ENCODE data around the gene ERCC4. TPM values are rescaled to one million over a fixed set of nuclear protein-coding genes. Genes with fewer than 3 reads are reported as not detected.
"Not testable (repeated sequence)": the region's sequence is repeated elsewhere in the genome, so short reads cannot be mapped to it uniquely, and the experiment has no call there.

Gene ERCC4
- total RNA-seq, 1 experiment from 2014 or later: 7.1 TPM

DNA sequence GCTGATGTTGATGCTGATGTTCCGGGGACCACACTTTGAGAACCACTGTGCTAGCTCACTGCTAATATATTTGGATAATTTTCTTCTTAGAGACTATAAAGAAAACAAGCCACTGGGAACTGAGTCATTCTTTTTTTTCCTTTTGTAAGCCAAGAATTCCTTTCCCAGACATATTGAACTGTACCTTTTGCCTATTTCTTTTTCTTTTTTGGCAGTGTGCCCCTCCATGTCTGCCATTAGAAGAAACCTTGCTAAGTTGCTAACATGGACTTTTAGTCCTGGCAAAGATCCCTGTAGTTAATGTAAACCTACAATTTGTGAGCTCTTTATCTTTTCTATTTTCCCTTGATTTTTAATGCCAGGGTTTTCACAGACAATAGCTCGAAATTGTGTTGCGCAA, 17.3 kb upstream of the ERCC4 start:
- Histone ChIP-seq H3K9me3 (no peaks in the 10 kb centered on the region), H3K27me3 (replicated peaks; ENCODE audit: control insufficient read depth, insufficient read depth, low read length) (no peaks in the 10 kb centered on the region), H3K4me1 (no peaks in the 10 kb centered on the region), H3K4me3 (ENCODE audit: low read depth, low read length) (no peak overlapping the region), H3K36me3 (ENCODE audit: control insufficient read depth, insufficient read depth, low read length) (no peaks in the 10 kb centered on the region)
- Mint-ChIP-seq H3K4me1 (ENCODE audit: low read depth, unreplicated experiment) (peaks cover 6% of the 10 kb centered on the region), H3K27me3 (ENCODE audit: insufficient read depth, unreplicated experiment) (peaks cover 5% of the 10 kb centered on the region), H3K4me3 (ENCODE audit: unreplicated experiment) (no peak overlapping the region), H3K9me3 (ENCODE audit: unreplicated experiment) (peaks cover 29% of the 10 kb centered on the region), H3K36me3 (ENCODE audit: insufficient read depth, unreplicated experiment) (no peaks in the 10 kb centered on the region), H3K27ac (ENCODE audit: unreplicated experiment) (no peak overlapping the region)
- CTCF ChIA-PET: no interaction called here
- DNase-seq: no peak
- POLR2A ChIA-PET: no interaction called here
- no TSS peak for BruUV-seq (replicated peaks)
- intact Hi-C loops (cut with micrococcal nuclease; ENCODE audit: unreplicated experiment): no loop called here
- TF ChIP-seq, protein P1, sequence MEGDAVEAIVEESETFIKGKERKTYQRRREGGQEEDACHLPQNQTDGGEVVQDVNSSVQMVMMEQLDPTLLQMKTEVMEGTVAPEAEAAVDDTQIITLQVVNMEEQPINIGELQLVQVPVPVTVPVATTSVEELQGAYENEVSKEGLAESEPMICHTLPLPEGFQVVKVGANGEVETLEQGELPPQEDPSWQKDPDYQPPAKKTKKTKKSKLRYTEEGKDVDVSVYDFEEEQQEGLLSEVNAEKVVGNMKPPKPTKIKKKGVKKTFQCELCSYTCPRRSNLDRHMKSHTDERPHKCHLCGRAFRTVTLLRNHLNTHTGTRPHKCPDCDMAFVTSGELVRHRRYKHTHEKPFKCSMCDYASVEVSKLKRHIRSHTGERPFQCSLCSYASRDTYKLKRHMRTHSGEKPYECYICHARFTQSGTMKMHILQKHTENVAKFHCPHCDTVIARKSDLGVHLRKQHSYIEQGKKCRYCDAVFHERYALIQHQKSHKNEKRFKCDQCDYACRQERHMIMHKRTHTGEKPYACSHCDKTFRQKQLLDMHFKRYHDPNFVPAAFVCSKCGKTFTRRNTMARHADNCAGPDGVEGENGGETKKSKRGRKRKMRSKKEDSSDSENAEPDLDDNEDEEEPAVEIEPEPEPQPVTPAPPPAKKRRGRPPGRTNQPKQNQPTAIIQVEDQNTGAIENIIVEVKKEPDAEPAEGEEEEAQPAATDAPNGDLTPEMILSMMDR (IDR thresholded peaks at IDR 0.05; ENCODE audit: insufficient read depth in 1 of 2, low read depth in 1 of 2, low read length in 1 of 2, severe bottlenecking in 1 of 2, unreplicated experiment in 1 of 2): no peak

DNA sequence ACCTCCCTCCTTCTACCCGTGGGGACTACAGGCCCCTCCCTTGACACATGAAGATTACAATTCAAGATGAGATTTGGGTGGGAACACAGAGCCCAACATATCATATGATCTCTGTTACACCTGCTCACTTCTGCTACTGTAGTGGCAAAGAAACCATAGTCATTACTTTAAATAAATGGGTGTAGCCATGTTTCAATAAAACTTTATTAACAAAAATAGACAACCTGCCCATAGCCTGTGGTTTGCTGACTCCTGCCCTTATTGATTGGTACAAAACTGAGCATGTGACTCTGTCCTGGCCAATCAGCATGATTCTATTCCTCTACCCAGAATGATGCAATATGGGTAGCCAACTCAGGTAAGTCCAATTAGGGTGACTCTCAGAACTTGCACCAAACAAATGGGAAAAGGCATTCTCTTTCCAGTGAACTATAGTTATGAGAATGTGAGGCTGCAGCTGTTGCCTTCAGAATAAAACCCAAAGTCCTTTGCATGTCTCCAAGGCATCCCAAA, 15.7 kb upstream of the ERCC4 start:
- Mint-ChIP-seq H3K27me3 (ENCODE audit: insufficient read depth, unreplicated experiment) (peaks cover 10% of the 10 kb centered on the region), H3K4me1 (ENCODE audit: low read depth, unreplicated experiment) (peaks cover 6% of the 10 kb centered on the region), H3K36me3 (ENCODE audit: insufficient read depth, unreplicated experiment) (no peaks in the 10 kb centered on the region), H3K27ac (ENCODE audit: unreplicated experiment) (no peak overlapping the region), H3K4me3 (ENCODE audit: unreplicated experiment) (no peak overlapping the region), H3K9me3 (ENCODE audit: unreplicated experiment) (peaks cover 29% of the 10 kb centered on the region)
- intact Hi-C loops (cut with micrococcal nuclease; ENCODE audit: unreplicated experiment): no loop called here
- no peak for DNase-seq
- H3K4me1 ChIP-seq: no peaks in the 10 kb centered on the region
- no peak overlapping the region for H3K4me3 ChIP-seq (ENCODE audit: low read depth, low read length)
- no peaks in the 10 kb centered on the region for H3K27me3 ChIP-seq (replicated peaks; ENCODE audit: control insufficient read depth, insufficient read depth, low read length)
- POLR2A ChIA-PET: no interaction called here
- no peaks in the 10 kb centered on the region for H3K9me3 ChIP-seq
- CTCF ChIA-PET: no interaction called here
- TF ChIP-seq, protein P1 (IDR thresholded peaks at IDR 0.05; ENCODE audit: insufficient read depth in 1 of 2, low read depth in 1 of 2, low read length in 1 of 2, severe bottlenecking in 1 of 2, unreplicated experiment in 1 of 2): no peak
- BruUV-seq (replicated peaks): no TSS peak
- H3K36me3 ChIP-seq (ENCODE audit: control insufficient read depth, insufficient read depth, low read length): no peaks in the 10 kb centered on the region

DNA sequence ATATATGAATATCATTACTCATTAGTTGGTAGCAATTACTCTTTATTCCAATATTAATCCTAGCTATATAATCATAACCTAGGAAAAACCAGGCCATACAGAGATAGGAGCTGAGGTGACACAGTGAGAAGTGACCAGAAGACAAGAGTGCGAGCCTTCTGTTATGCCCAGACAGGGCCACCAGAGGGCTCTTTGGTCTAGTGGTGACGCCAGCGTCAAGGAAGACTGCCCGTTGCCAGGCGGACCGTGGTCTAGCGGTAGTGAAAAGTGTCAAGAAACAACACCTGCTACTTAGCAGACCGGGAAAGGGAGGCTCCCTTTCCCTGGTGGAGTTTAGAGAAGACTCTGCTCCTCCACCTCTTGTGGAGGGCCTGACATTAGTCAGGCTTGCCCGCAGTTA, 15.1 kb upstream of the ERCC4 start:
- H3K4me3 Mint-ChIP-seq (ENCODE audit: unreplicated experiment); H3K27ac Mint-ChIP-seq (ENCODE audit: unreplicated experiment); H3K4me3 ChIP-seq (ENCODE audit: low read depth, low read length); intact Hi-C loops (cut with micrococcal nuclease; ENCODE audit: unreplicated experiment); H3K27me3 Mint-ChIP-seq (ENCODE audit: insufficient read depth, unreplicated experiment); H3K9me3 ChIP-seq; H3K36me3 Mint-ChIP-seq (ENCODE audit: insufficient read depth, unreplicated experiment); H3K4me1 Mint-ChIP-seq (ENCODE audit: low read depth, unreplicated experiment); POLR2A ChIA-PET; H3K4me1 ChIP-seq; BruUV-seq (replicated peaks); H3K36me3 ChIP-seq (ENCODE audit: control insufficient read depth, insufficient read depth, low read length); H3K27me3 ChIP-seq (replicated peaks; ENCODE audit: control insufficient read depth, insufficient read depth, low read length): not testable (repeated sequence)
- TF ChIP-seq, protein P1 (IDR thresholded peaks at IDR 0.05; ENCODE audit: insufficient read depth in 1 of 2, low read depth in 1 of 2, low read length in 1 of 2, severe bottlenecking in 1 of 2, unreplicated experiment in 1 of 2): peak; percentile 10 to 43
- H3K9me3 Mint-ChIP-seq (ENCODE audit: unreplicated experiment): peaks cover 29% of the 10 kb centered on the region
- DNase-seq: peak in 1 of 2 experiments; percentile 52
- CTCF ChIA-PET: interaction anchor here (0.7 kb wide), 2 partner anchors 15 to 716 kb away, joined by 3 read pairs; partner anchors contain the start of gene ERCC4

Measured in Caco-2 (cell line).